IPS-18a (cell line): ENCODE data around the gene EPN2.
"Not testable (repeated sequence)": the region's sequence is repeated elsewhere in the genome, so short reads cannot be mapped to it uniquely, and the experiment has no call there.

ENCODE experiments used
- H3K27ac ChIP-seq: one replicate; pipeline ENCODE4 v1.5.1; 2013; ENCODE audit warnings: low read length
- H3K27me3 ChIP-seq: one replicate; pipeline ENCODE4 v1.6.1; 2013; ENCODE audit warnings: mild to moderate bottlenecking, low read length; ENCODE audit not compliant: control insufficient read depth, insufficient read depth
- H3K36me3 ChIP-seq: one replicate; pipeline ENCODE4 v1.6.1; 2013; ENCODE audit warnings: low read depth, low read length; ENCODE audit not compliant: control insufficient read depth
- H3K4me1 ChIP-seq: one replicate; pipeline ENCODE4 v1.6.1; 2013; ENCODE audit warnings: low read depth, low read length; ENCODE audit not compliant: control insufficient read depth
- H3K4me3 ChIP-seq: one replicate; pipeline ENCODE4 v1.5.1; 2013; ENCODE audit warnings: low read length
- H3K9ac ChIP-seq: one replicate; pipeline ENCODE4 v1.6.1; 2013; ENCODE audit warnings: mild to moderate bottlenecking, low read length, moderate library complexity
- H3K9me3 ChIP-seq: one replicate; pipeline ENCODE4 v1.6.1; 2013; ENCODE audit warnings: low read depth, low read length; ENCODE audit not compliant: control insufficient read depth

EPN2 gene

DNA sequence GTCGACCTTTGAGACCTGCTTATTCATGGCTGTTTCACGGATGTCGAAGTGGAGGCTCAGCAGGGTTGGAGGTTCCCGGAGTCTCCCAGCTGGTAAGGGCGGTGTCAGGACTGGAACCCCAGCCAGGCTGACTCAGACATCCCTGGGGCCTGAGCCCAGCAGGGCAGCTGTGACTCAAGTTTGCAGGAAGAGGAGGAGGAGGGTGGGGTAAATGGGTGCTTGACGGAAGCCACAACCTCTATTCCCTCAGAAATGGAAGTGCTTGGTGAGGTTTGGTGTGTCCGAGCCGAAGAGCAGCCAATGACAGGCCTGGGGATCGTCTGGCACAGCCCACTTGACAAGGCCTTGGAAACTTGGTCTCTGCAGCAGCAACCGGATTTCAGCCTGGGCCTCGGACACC is 17.8 kb upstream of the EPN2 start:
- not testable (repeated sequence) for H3K36me3 ChIP-seq, H3K4me3 ChIP-seq, H3K27ac ChIP-seq, H3K4me1 ChIP-seq, H3K27me3 ChIP-seq, H3K9ac ChIP-seq, H3K9me3 ChIP-seq

DNA sequence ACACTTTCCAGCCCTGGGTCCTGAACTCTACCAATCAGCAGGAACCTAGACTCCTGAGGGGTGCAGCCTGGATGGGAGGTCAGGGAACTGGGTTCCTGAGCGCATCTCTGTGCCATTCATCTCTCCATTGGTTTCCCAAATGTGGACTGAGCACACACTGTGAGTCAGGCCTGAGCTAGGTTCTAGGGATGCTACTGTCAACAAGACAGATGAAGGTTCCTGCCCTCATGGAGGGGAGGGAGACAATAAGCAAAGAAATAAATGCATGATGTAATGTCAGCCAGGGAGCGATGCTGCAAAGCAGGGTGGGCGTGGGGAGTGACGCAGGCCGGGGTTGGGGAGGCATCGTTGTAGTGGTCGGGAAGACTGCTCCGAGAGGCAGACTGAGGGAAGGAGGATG is 17.0 kb upstream of the EPN2 start:
- H3K9ac ChIP-seq, H3K27me3 ChIP-seq, H3K27ac ChIP-seq, H3K36me3 ChIP-seq, H3K4me3 ChIP-seq, H3K4me1 ChIP-seq, H3K9me3 ChIP-seq: not testable (repeated sequence)

DNA sequence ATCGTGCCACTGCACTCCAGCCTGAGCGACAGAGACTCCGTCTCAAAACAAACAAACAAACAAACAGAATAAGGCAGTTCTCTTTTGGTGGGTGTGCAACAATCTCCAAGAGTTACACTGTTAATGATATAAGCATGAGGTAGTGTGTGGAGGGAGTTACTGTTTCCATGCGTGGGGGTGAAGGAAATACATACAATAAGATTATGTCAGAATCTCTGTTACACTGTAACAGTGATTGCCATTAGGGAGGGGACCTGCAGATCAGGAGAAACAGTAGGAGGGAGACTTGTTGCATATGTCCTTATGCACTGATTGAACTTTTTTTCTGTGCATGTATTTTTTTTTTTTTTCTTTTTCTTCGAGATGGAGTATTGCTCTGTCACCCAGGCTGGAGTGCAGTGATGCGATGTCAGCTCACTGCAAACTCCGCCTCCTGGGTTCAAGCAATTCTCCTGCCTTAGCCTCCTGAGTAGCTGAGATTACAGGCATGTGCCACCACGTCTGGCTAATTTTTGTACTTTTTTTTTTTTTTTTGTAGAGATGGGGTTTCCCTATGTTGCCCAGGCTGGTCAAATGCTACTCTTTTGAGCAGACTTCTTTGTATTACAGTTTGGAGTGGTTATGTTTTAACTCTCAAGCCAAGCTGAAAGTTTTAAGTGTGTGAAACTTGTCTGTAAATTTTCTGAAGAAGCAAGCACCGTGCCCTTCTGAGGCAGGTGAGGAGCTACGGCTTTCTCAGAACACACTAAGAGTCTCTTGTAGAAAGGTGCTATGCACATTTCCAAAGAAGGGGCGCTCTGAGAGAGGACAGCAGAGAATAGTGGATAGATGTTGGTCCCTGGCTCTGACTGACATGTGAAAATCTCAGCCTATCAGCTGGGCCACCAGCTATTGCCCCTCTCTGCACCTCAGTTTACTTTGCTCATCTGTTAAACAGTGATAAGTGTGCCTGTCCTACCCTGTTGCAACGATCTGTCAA is 10.3 kb upstream of the EPN2 start:
- not testable (repeated sequence) for H3K9ac ChIP-seq, H3K27ac ChIP-seq, H3K9me3 ChIP-seq, H3K4me1 ChIP-seq, H3K27me3 ChIP-seq, H3K36me3 ChIP-seq, H3K4me3 ChIP-seq

DNA sequence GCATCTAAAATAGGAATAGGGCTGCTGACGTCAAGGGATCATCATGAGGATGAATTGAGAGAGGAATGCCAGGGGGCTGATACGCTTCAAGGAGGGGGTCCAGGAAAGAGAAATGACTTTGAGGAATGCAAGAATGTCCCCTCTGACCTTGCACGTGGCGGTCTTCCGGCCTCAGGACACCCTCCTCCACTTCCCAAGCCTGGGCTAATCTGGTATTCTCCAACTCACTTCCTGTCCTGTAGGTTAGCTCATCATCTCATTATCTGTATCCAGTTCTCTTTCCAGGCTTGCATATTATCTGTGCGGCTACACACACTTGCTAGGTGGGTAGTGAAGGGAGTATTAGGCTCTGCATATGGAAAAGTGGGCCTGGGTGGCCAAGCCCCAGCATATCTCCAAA is 2.5 kb upstream of the EPN2 start:
- not testable (repeated sequence) for H3K36me3 ChIP-seq, H3K9me3 ChIP-seq, H3K4me1 ChIP-seq, H3K9ac ChIP-seq, H3K27me3 ChIP-seq, H3K4me3 ChIP-seq, H3K27ac ChIP-seq

DNA sequence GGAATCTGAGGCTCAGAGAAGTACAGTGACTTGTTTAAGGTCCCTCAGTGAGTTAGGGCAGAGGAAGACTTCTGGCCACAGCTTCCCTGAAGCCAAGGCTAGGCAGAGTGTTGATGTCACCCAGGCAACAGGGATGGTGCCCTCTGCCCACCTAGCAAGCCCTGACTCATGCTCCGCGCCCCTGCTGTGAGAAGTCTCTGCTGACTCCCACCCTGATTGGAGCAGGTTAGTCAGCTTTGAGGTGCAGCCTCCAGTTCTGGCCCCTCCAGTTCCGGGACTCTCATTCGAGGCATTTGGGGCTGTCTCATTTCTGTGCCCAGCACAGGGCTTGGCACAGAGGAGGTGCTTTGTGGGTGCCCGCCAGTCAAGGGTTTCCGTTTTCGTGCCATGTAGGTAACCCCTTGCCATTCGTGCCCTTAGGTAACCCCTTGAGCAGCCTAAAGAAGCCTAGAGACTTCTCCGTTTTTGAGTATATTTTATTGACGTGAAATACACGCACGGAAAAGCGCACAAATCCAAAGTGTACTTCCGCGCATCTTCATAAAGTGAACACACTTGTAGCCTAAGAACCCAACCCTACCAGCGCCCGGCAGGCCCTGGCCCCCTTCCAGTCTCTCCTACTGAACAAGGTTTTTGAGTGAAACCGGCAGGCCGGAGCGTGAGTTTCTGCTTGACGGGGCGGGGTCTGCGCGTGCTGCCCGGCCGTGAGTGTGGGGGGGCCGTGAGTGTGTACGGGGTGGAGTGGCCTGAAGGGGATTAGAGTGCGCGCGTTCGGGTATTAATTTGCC is 621 bp upstream of the EPN2 start:
- not testable (repeated sequence) for H3K4me1 ChIP-seq, H3K27ac ChIP-seq, H3K27me3 ChIP-seq, H3K4me3 ChIP-seq, H3K36me3 ChIP-seq, H3K9me3 ChIP-seq, H3K9ac ChIP-seq

DNA sequence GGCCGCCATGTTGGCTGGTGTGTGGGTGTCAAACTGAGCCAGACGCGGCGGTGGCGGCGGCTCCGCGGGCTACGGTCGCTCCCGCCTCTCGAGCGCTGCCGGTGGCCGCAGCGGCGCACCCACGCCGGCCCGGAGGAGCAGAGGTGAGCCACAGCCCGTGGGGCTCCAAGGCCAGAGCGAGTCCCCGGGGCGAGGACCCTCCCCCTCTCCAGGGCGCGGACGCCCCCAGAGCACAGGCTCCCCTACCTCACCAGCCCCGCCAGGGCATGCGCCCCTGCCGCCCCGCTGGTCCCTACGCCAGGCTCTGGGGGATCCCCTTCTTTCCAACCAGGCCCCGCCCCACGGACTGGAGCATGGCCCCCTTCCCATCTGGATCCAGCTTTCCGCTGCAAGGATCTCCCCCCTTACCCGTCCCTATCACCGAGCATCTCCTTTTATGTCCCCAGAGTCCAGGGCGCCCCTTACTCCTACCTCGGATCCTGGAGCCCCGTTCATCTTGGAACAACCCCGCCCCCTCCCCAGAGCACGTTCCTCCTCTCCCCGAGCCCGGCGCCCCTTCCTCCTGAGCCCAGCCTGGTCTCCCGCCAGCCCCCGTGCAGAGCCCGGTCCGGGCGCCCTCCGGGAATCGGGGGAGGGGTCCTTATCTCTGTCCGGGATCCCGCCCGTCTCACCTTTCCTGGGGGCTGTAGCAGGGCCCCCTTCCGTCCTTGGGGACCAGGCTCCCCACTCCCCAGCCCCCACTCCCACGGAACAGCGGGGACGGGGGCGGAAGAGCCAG is 412 bp downstream of the EPN2 start:
- Histone ChIP-seq H3K9ac (peak overlapping the region; percentile 79), H3K4me1 (peaks cover 6% of the 10 kb centered on the region), H3K4me3 (peak overlapping the region; percentile 95), H3K9me3 (no peaks in the 10 kb centered on the region), H3K27me3 (no peaks in the 10 kb centered on the region), H3K36me3 (no peaks in the 10 kb centered on the region), H3K27ac (no peak overlapping the region)

DNA sequence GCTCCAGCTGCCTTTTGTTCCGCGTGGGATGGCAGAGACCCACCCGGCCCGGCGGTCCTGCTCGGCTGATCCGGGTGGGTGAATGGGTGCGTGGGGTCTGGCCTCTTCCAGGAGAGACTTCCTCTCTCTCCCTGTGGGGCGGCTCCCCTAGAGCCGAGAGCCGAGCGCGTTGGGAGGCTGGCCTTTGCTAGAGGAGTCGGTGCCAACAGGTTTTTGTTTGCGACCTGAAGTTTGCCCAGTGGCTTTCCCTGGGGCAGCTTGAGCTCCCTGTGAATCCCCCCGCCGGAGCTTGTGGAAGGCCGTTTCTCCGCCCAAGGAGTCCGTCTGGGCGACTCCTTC is 970 bp downstream of the EPN2 start:
- Histone ChIP-seq H3K27me3 (no peaks in the 10 kb centered on the region), H3K36me3 (no peaks in the 10 kb centered on the region), H3K4me1 (peaks cover 6% of the 10 kb centered on the region), H3K9ac (peak overlapping the region; percentile 79), H3K9me3 (no peaks in the 10 kb centered on the region), H3K4me3 (peak overlapping the region; percentile 95), H3K27ac (no peak overlapping the region)

DNA sequence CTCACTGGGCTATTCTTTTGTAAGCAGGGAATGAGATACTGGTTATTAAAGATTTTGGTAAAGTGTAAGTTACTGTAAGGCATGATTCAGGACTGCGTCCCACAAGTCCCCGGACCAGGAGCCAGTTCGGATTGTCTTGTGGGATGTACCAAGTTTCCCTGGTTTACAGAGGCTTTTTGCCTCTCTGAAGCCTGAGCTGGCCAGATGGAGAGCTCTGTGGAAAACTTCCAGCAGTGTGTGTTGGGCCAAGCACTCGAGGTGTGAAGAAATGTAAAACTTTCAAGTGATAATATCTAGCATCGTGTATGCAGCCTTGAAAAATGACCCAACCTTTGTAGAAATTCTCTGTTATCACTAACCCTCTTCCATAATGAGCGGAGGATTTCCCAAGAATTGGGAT is 2.4 kb downstream of the EPN2 start:
- H3K9me3 ChIP-seq = no peaks in the 10 kb centered on the region
- H3K36me3 ChIP-seq = no peaks in the 10 kb centered on the region
- no peak overlapping the region for H3K9ac ChIP-seq
- no peaks in the 10 kb centered on the region for H3K27me3 ChIP-seq
- no peak overlapping the region for H3K27ac ChIP-seq
- peaks cover 6% of the 10 kb centered on the region for H3K4me1 ChIP-seq
- H3K4me3 ChIP-seq = no peak overlapping the region

DNA sequence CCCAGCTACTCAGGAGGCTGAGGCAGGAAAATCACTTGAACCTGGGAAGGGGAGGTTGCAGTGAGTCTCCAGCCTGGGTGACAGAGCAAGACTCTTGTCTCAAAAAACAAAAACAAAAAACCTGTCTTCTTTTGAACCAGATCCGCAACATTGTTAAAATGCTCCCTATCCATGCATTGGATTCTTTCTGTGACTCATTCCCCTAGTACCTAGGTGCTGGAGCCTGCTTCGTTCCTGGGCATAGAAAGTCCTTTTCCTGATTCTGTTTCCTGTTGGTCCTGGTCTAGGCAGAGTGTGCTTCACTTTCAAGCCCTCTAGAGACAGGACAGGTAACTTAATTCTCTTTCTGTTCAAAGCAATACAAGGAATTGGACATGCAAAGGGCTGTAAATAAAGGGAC is 5.2 kb downstream of the EPN2 start:
- H3K27me3 ChIP-seq = no peaks in the 10 kb centered on the region
- no peak overlapping the region for H3K4me3 ChIP-seq
- H3K9me3 ChIP-seq = no peaks in the 10 kb centered on the region
- H3K27ac ChIP-seq = no peak overlapping the region
- H3K4me1 ChIP-seq = peaks cover 10% of the 10 kb centered on the region
- no peaks in the 10 kb centered on the region for H3K36me3 ChIP-seq
- H3K9ac ChIP-seq = no peak overlapping the region

DNA sequence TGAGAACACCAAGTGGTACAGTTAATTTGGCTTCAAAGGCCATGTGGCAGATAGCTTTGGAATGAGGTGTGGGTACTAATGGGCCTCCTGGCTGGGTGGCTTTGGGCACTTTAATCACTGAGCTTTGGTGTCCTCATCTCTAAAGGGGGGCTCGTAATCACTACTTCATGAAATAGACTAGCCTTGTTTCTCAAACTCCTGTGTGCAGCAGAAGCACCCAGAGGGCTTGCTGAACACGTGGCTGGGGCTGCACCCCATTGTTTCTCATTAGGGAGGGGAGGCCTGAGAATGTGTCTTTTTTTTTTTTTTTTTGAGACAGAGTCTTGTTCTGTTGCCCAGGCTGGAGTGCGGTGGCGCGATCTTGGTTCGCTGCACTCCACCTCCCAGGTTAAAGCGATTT is 5.8 kb downstream of the EPN2 start:
- Histone ChIP-seq H3K36me3 (no peaks in the 10 kb centered on the region), H3K4me3 (no peak overlapping the region), H3K9me3 (no peaks in the 10 kb centered on the region), H3K4me1 (peaks cover 15% of the 10 kb centered on the region), H3K27ac (no peak overlapping the region), H3K27me3 (no peaks in the 10 kb centered on the region), H3K9ac (no peak overlapping the region)

DNA sequence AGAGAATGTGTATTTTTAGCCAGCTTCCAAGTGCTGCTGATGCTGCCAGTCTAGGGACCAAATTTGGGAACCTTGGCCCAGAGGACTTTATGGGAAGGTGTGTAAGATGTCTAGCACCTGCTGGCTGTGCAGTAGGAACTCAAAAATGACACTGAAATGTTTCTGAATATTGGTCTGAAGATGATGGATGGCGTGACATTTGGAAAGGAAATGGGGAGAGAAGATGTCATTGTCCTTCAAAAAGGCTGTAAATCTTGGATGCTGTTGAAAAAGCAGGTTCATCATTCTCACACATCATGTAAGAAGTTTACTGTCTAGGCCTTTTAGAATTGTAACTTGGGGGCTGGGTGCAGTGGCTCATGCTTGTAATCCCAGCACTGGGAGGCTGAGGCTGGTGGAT is 6.7 kb downstream of the EPN2 start:
- Histone ChIP-seq H3K36me3 (no peaks in the 10 kb centered on the region), H3K9ac (no peak overlapping the region), H3K27me3 (no peaks in the 10 kb centered on the region), H3K4me3 (no peak overlapping the region), H3K27ac (no peak overlapping the region), H3K4me1 (peaks cover 12% of the 10 kb centered on the region), H3K9me3 (no peaks in the 10 kb centered on the region)
